Tibial nerve (tissue), 3 donors: Measurements from ENCODE around the gene PARD6B.

Experiments used
- CTCF ChIP-seq, 5 experiments: fragments of 200-600 bp in 3 of 5; fragments of 450-650 bp in 2 of 5; sonication (generic) in 3 of 5; IDR thresholded peaks; one replicate each; pipeline ENCODE4 v1.5.1; 2016 to 2019; ENCODE audit warnings: antibody characterized with exemption in 5 of 5, mild to moderate bottlenecking in 3 of 5, moderate library complexity in 2 of 5
- POLR2A ChIP-seq, 2 donors: fragments of 450-650 bp; IDR thresholded peaks; one replicate each; pipeline ENCODE4 v1.6.1; 2017; ENCODE audit warnings: antibody characterized with exemption in 2 of 2, mild to moderate bottlenecking in 2 of 2, moderate library complexity in 2 of 2

DNA sequence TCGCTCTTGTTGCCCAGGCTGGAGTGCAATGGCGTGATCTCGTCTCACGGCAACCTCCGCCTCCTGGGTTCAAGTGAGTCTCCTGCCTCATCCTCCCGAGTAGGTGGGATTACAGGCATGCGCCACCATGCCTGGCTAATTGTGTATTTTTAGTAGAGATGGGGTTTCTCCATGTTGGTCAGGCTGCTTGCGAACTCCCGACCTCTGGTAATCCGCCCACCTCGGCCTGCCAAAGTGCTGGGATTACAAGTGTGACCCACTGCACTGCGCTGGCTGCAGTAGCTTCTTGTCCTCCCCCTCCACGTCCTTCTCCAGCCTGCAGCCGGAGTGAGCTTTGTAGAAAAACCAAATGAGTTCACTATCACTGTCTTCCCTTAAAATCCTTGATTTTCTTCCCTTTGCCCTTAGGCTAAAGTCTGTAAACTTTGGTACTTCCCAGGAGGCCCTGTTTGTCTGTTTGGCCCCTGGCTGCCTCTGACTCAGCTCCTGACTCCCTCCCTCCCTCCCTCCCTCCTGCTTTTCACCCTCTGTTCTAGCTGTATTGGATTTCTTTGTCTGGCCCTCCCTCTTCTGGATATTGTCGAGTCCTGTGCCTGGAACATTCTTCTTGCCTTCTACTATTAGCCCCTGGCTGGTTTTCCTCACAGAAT lies 12.9 kb downstream of the PARD6B start:
- TF ChIP-seq CTCF (IDR thresholded peaks at IDR 0.05) (peak in 3 of 5 experiments; percentile 17 to 34 (median 26)), POLR2A (IDR thresholded peaks at IDR 0.05) (no peak)
